Measurements from ENCODE around the gene ACAA1.
"Not testable (repeated sequence)": the region's sequence is repeated elsewhere in the genome, so short reads cannot be mapped to it uniquely, and the experiment has no call there.

Gene ACAA1

GRCh38 chr3:38088126-38089078, 48.5 kb downstream of the ACAA1 start:
- H3K4me1 ChIP-seq (ENCODE audit: insufficient read depth, low read length): no peaks in the 10 kb centered on the region
- no peak overlapping the region for H3K27ac ChIP-seq (ENCODE audit: low read length)
- peaks cover 10% of the 10 kb centered on the region for H3K9me3 ChIP-seq (ENCODE audit: insufficient read depth, low read depth, low read length)
- no peak overlapping the region for H3K9ac ChIP-seq (ENCODE audit: low read depth, low read length)
- no peak overlapping the region for H3K4me3 ChIP-seq (ENCODE audit: low read length)
- H3K27me3 ChIP-seq (ENCODE audit: insufficient read depth, low read length): no peaks in the 10 kb centered on the region
- no peaks in the 10 kb centered on the region for H3K36me3 ChIP-seq (ENCODE audit: insufficient read depth, low read depth, low read length)

GRCh38 chr3:38087278-38087677, 49.6 kb downstream of the ACAA1 start:
- peaks cover 10% of the 10 kb centered on the region for H3K9me3 ChIP-seq (ENCODE audit: insufficient read depth, low read depth, low read length)
- H3K9ac ChIP-seq (ENCODE audit: low read depth, low read length); H3K4me3 ChIP-seq (ENCODE audit: low read length); H3K27me3 ChIP-seq (ENCODE audit: insufficient read depth, low read length); H3K36me3 ChIP-seq (ENCODE audit: insufficient read depth, low read depth, low read length); H3K27ac ChIP-seq (ENCODE audit: low read length); H3K4me1 ChIP-seq (ENCODE audit: insufficient read depth, low read length): not testable (repeated sequence)

- no peaks in the 10 kb centered on the region for H3K4me1 ChIP-seq (ENCODE audit: insufficient read depth, low read length)
- H3K9ac ChIP-seq (ENCODE audit: low read depth, low read length): no peak overlapping the region
- H3K9me3 ChIP-seq (ENCODE audit: insufficient read depth, low read depth, low read length): peaks cover 10% of the 10 kb centered on the region
- no peak overlapping the region for H3K4me3 ChIP-seq (ENCODE audit: low read length)
- H3K27ac ChIP-seq (ENCODE audit: low read length): no peak overlapping the region
- no peaks in the 10 kb centered on the region for H3K27me3 ChIP-seq (ENCODE audit: insufficient read depth, low read length)
- no peaks in the 10 kb centered on the region for H3K36me3 ChIP-seq (ENCODE audit: insufficient read depth, low read depth, low read length)
These were observed 50.4 kb downstream of the ACAA1 start for GRCh38 chr3:38086496-38086895.

DNA sequence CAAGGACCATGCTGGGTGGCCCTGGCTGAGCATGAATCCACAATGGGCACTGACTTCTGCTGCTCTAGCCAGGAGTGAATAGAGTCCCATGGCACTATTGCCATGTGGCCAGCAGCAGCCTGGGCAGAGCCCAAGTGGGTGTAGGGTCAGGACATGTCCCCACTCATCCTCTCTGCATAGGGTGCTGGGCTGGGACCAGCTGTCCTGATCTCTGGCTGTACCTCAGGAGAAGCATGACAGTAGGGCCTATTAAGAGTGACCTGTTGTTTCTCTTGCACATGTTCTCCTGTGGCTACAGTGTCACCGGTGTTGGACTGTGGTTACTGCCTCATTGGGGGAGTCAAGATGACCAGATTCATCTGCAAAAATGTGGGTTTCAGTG, 51.0 kb downstream of the ACAA1 start:
- H3K27ac ChIP-seq (ENCODE audit: low read length): no peak overlapping the region
- H3K4me3 ChIP-seq (ENCODE audit: low read length): no peak overlapping the region
- H3K27me3 ChIP-seq (ENCODE audit: insufficient read depth, low read length): no peaks in the 10 kb centered on the region
- H3K9ac ChIP-seq (ENCODE audit: low read depth, low read length): no peak overlapping the region
- no peaks in the 10 kb centered on the region for H3K36me3 ChIP-seq (ENCODE audit: insufficient read depth, low read depth, low read length)
- H3K9me3 ChIP-seq (ENCODE audit: insufficient read depth, low read depth, low read length): peaks cover 10% of the 10 kb centered on the region
- H3K4me1 ChIP-seq (ENCODE audit: insufficient read depth, low read length): no peaks in the 10 kb centered on the region

DNA sequence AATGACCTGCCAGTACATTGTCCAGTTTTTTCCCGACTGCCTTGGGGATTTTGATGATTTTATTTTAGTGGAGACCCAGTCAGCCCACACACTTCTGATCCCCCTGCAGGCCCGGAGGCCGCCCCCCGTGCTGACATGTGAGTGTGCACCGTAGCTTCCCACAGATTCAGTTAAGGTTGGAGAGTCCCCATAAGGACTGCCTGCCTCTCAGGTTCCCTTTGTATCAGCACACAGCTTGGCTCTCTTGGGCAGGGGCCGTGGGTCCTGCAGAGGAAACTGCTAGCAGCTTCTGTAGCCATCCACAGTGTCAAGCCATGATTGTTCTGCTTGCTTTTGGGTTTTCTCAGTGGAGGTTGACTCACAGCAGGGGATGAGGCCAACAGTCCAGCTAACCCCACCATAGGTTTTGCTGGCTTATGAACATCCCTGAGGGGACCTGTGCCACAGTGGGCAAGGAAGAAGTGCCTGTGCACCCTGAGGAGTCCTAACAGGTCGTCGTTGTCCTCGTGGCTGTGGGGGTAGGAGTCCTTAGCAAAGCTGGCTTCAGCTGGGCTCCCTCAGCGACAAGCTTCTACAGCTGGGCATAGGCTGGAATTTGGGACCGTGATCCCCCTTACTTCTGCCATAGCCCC, 51.5 kb downstream of the ACAA1 start:
- H3K27ac ChIP-seq (ENCODE audit: low read length): no peak overlapping the region
- H3K36me3 ChIP-seq (ENCODE audit: insufficient read depth, low read depth, low read length): no peaks in the 10 kb centered on the region
- no peak overlapping the region for H3K4me3 ChIP-seq (ENCODE audit: low read length)
- peaks cover 10% of the 10 kb centered on the region for H3K9me3 ChIP-seq (ENCODE audit: insufficient read depth, low read depth, low read length)
- H3K9ac ChIP-seq (ENCODE audit: low read depth, low read length): no peak overlapping the region
- no peaks in the 10 kb centered on the region for H3K4me1 ChIP-seq (ENCODE audit: insufficient read depth, low read length)
- H3K27me3 ChIP-seq (ENCODE audit: insufficient read depth, low read length): no peaks in the 10 kb centered on the region

- Histone ChIP-seq H3K9ac (ENCODE audit: low read depth, low read length) (no peak overlapping the region), H3K27me3 (ENCODE audit: insufficient read depth, low read length) (no peaks in the 10 kb centered on the region), H3K4me3 (ENCODE audit: low read length) (peak overlapping the region; percentile 6), H3K4me1 (ENCODE audit: insufficient read depth, low read length) (no peaks in the 10 kb centered on the region), H3K9me3 (ENCODE audit: insufficient read depth, low read depth, low read length) (peaks cover 10% of the 10 kb centered on the region), H3K36me3 (ENCODE audit: insufficient read depth, low read depth, low read length) (no peaks in the 10 kb centered on the region), H3K27ac (ENCODE audit: low read length) (no peak overlapping the region)
These were observed 52.3 kb downstream of the ACAA1 start for GRCh38 chr3:38084334-38085310.

DNA sequence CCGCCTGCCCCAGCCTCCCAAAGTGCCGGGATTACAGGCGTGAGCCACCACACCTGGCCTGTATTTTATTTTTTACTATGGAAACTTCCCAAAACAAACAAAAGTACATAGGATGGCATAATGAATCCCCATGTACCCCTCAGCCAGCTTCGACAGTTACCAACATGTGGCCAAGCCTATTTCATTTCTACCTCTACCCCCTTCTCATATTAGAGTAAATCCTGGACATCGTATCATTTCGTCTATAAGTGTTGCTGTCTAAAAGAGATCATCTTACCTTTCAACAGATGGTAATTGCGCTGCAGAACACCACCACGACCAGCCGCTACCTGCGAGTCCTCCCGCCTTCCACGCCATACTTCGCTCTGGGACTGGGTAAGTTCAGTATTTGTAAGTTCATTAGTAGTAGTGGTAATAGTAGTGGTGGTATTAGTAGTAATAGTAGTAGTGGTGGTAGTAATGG, 53.0 kb downstream of the ACAA1 start:
- Histone ChIP-seq H3K9ac (ENCODE audit: low read depth, low read length) (no peak overlapping the region), H3K4me3 (ENCODE audit: low read length) (peak overlapping the region; percentile 6), H3K27me3 (ENCODE audit: insufficient read depth, low read length) (no peaks in the 10 kb centered on the region), H3K27ac (ENCODE audit: low read length) (no peak overlapping the region), H3K36me3 (ENCODE audit: insufficient read depth, low read depth, low read length) (no peaks in the 10 kb centered on the region), H3K4me1 (ENCODE audit: insufficient read depth, low read length) (no peaks in the 10 kb centered on the region), H3K9me3 (ENCODE audit: insufficient read depth, low read depth, low read length) (peaks cover 10% of the 10 kb centered on the region)

DNA sequence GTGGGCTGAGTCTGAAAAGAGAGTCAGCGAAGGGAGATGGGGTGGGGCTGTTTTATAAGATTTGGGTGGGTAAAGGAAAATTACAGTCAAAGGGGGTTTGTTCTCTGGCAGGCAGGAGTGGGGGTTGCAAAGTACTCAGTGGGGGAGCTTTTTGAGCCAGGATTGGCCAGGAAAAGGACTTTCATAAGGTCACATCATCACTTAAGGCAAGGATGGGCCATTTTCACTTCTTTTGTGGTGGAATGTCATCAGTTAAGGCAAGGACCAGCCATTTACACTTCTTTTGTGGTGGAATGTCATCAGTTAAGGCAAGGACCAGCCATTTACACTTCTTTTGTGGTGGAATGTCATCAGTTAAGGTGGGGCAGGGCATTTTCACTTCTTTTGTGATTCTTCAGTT, 53.7 kb downstream of the ACAA1 start:
- not testable (repeated sequence) for H3K4me1 ChIP-seq (ENCODE audit: insufficient read depth, low read length); H3K36me3 ChIP-seq (ENCODE audit: insufficient read depth, low read depth, low read length); H3K27me3 ChIP-seq (ENCODE audit: insufficient read depth, low read length); H3K27ac ChIP-seq (ENCODE audit: low read length); H3K4me3 ChIP-seq (ENCODE audit: low read length); H3K9ac ChIP-seq (ENCODE audit: low read depth, low read length)
- peaks cover 10% of the 10 kb centered on the region for H3K9me3 ChIP-seq (ENCODE audit: insufficient read depth, low read depth, low read length)

DNA sequence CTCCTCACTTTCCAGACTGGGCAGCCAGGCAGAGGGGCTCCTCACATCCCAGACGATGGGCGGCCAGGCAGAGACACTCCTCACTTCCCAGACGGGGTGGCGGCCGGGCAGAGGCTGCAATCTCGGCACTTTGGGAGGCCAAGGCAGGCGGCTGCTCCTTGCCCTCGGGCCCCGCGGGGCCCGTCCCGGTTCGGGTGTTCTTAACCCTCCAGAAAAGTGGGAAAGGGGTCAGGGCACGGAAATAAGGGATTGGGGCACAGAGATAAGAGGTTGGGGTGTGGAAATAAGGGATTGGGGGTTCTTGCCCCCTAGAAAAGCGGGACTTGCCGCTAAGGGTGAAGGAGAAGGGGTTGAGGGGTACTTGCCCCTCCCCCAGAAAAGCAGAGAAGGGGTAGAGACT, 54.6 kb downstream of the ACAA1 start:
- not testable (repeated sequence) for H3K9ac ChIP-seq (ENCODE audit: low read depth, low read length)

DNA sequence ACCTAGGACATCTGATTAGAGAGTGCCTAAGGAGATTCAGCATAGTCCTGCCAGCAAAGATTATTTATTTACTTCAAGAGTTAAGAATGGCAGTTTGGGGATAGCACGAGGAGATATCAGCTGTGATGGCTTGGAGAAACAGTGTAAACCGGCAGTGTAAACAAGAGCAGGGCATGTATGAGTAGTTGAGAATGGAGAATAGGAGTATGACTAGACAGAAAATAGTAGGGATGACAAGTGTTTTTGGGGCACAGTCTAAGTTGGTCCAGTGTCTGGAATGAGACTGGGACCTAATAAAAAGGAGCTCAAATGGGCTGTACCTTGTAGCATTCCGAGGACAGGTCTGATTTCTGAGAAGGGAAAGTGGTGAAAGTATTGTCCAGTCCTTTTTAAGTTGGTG, 59.9 kb downstream of the ACAA1 start:
- H3K9me3 ChIP-seq (ENCODE audit: insufficient read depth, low read depth, low read length); H3K4me3 ChIP-seq (ENCODE audit: low read length); H3K36me3 ChIP-seq (ENCODE audit: insufficient read depth, low read depth, low read length); H3K4me1 ChIP-seq (ENCODE audit: insufficient read depth, low read length); H3K9ac ChIP-seq (ENCODE audit: low read depth, low read length); H3K27me3 ChIP-seq (ENCODE audit: insufficient read depth, low read length); H3K27ac ChIP-seq (ENCODE audit: low read length): not testable (repeated sequence)

More for the DNA sequence above, 54.6 kb downstream of the ACAA1 start:
- not testable (repeated sequence) for H3K27me3 ChIP-seq (ENCODE audit: insufficient read depth, low read length); H3K4me1 ChIP-seq (ENCODE audit: insufficient read depth, low read length); H3K36me3 ChIP-seq (ENCODE audit: insufficient read depth, low read depth, low read length); H3K4me3 ChIP-seq (ENCODE audit: low read length); H3K27ac ChIP-seq (ENCODE audit: low read length)
- peaks cover 10% of the 10 kb centered on the region for H3K9me3 ChIP-seq (ENCODE audit: insufficient read depth, low read depth, low read length)
